HEK293T (cell line): Measurements from ENCODE around the gene ARL10.

Source experiments
- CTCF ChIA-PET: fragments of 350-600 bp; formaldehyde crosslinking; extraction: SDS; loops from one replicate; lab custom pipeline; 2021; ENCODE audit warnings: antibody characterized with exemption, inconsistent platforms; lab: Yijun Ruan, JAX
- POLR2A ChIA-PET: fragments of 350-600 bp; formaldehyde crosslinking; extraction: SDS; loops from one replicate; lab custom pipeline; 2020; ENCODE audit warnings: antibody characterized with exemption, inconsistent platforms; lab: Yijun Ruan, JAX
- DNase-seq: peaks from one replicate; pipeline ENCODE4 v3.0.0; 2012; ENCODE audit warnings: mixed read lengths; ENCODE audit errors: extremely low spot score
- ARNT ChIP-seq: fragments of 450-650 bp; IDR thresholded peaks from 2 replicates; pipeline ENCODE4 v1.6.1; 2017; ENCODE audit warnings: mild to moderate bottlenecking
- BHLHE40 ChIP-seq: fragments of 450-650 bp; IDR thresholded peaks from 2 replicates; pipeline ENCODE4 v1.6.1; 2016; ENCODE audit warnings: mild to moderate bottlenecking, moderate library complexity, borderline replicate concordance
- CTBP1 ChIP-seq: fragments of 450-650 bp; IDR thresholded peaks from 2 replicates; pipeline ENCODE4 v1.6.1; 2016; ENCODE audit warnings: borderline replicate concordance
- ELF4 ChIP-seq: fragments of 450-650 bp; IDR thresholded peaks from 2 replicates; pipeline ENCODE4 v1.6.1; 2017; ENCODE audit warnings: antibody characterized with exemption
- FOXA1 ChIP-seq: fragments of 450-650 bp; IDR thresholded peaks from 2 replicates; pipeline ENCODE4 v1.6.1; 2016; ENCODE audit warnings: mild to moderate bottlenecking
- FOXK2 ChIP-seq: fragments of 450-650 bp; IDR thresholded peaks from 2 replicates; pipeline ENCODE4 v1.6.1; 2016; ENCODE audit warnings: mild to moderate bottlenecking
- FOXM1 ChIP-seq: fragments of 450-650 bp; IDR thresholded peaks from 2 replicates; pipeline ENCODE4 v1.6.1; 2017; ENCODE audit warnings: mild to moderate bottlenecking, borderline replicate concordance
- HDGF ChIP-seq: fragments of 450-650 bp; IDR thresholded peaks from 2 replicates; pipeline ENCODE4 v1.6.1; 2017; ENCODE audit warnings: antibody characterized with exemption, borderline replicate concordance
- L3MBTL2 ChIP-seq: fragments of 450-650 bp; conservative IDR thresholded peaks from 2 replicates; pipeline ENCODE4 v1.6.1; 2016; ENCODE audit warnings: mild to moderate bottlenecking
- LEF1 ChIP-seq: fragments of 450-650 bp; IDR thresholded peaks from 2 replicates; pipeline ENCODE4 v1.6.1; 2017; ENCODE audit warnings: mild to moderate bottlenecking, borderline replicate concordance
- NFRKB ChIP-seq: fragments of 450-650 bp; IDR thresholded peaks from 2 replicates; pipeline ENCODE4 v1.6.1; 2016; ENCODE audit warnings: mild to moderate bottlenecking, moderate library complexity
- PKNOX1 ChIP-seq: fragments of 450-650 bp; IDR thresholded peaks from 2 replicates; pipeline ENCODE4 v1.6.1; 2016
- SP1 ChIP-seq: fragments of 450-650 bp; IDR thresholded peaks from 2 replicates; pipeline ENCODE4 v1.6.1; 2017
- SUZ12 ChIP-seq: fragments of 450-650 bp; IDR thresholded peaks from 2 replicates; pipeline ENCODE4 v1.6.1; 2016; ENCODE audit warnings: mild to moderate bottlenecking
- TARDBP ChIP-seq: fragments of 450-650 bp; IDR thresholded peaks from 2 replicates; pipeline ENCODE4 v1.6.1; 2016
- ZNF384 ChIP-seq: fragments of 450-650 bp; IDR thresholded peaks from 2 replicates; pipeline ENCODE4 v1.6.1; 2016

ARL10 gene

DNA sequence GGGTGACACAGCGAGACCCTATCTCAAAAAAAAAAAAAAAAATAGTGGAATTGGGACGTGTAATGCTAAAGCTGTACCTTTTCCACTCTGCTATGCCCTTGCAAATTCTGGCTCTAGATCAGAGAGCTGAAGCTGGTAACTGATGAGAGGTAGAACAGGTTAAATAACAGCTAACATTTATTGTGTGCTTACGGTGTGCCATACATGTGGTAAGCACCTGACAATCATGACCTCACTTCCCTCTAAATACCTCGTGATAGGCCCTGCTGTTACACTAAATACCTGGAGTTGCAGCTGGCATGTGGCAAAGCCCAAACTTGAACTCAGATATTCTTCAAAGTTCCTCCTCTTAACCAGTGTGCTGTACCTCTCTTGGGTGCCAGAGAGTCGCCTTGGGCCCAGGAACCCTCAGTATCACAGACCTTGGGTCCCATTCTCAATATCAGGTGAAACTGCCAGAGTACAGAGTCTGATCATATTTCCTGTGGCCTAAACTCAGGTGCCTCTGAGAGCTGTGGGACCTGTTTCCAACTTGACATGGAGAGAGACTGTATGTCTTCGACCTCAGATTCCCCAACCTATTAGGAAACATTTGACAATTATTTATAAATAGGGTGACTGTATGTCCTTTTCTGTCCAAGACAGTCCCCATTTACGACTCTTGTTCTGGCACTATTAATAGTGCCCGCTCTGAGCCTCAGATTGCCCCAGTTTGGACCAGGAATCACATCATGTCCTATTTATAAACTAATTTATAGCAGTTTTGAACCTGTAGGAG, 4.8 kb downstream of the ARL10 start:
- POLR2A ChIA-PET = interaction anchor here (1.6 kb wide), 1 partner anchor 8 kb away, joined by 4 read pairs; no protein-coding TSS in a partner anchor
- DNase-seq = no peak
- TF ChIP-seq SP1 (no peak), ARNT (no peak), FOXM1 (no peak), CTBP1 (no peak), FOXA1 (no peak), ELF4 (no peak), TARDBP (no peak), FOXK2 (no peak), PKNOX1 (no peak), SUZ12 (no peak), LEF1 (no peak), HDGF (no peak), L3MBTL2 (no peak), ZNF384 (no peak), NFRKB (no peak), BHLHE40 (no peak)
- CTCF ChIA-PET = no interaction called here

- TF ChIP-seq BHLHE40 (no peak), ELF4 (no peak), NFRKB (no peak), ZNF384 (no peak), TARDBP (no peak), HDGF (no peak), CTBP1 (no peak), LEF1 (no peak)
- DNase-seq = no peak
- ChIA-PET POLR2A (interaction anchor here (1.6 to 1.8 kb wide), 2 partner anchors 10 to 76 kb away, joined by 4 to 5 read pairs; partner anchors contain the start of gene FAF2), CTCF (no interaction called here)
These were observed 6.6 kb downstream of the ARL10 start for GRCh38 chr5:176371621-176372539.

- POLR2A ChIA-PET = interaction anchor here (1.8 kb wide), 1 partner anchor 75 kb away, joined by 5 read pairs; the partner anchor contains the start of gene FAF2
These were observed 8.0 kb downstream of the ARL10 start for GRCh38 chr5:176373100-176373818.

DNA sequence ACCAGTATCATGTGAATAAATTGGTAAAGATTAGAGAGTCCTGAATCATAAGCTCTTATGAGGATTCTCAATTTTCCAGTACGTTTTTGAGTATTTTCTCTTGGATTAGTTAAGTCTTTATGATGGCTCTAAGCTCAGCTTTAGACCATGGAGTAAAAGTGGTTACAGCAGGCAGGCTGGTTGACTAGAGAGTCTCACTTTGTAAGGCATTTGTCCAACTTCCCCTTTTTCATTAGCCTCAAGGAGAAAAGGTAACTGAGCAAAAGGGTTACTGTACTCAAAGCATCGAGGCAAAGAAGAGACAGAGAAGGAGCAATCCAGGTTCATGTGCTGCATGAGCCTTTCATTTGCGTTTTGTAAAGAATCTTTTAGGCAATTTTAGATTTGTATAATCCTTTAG, 14.6 kb downstream of the ARL10 start:
- TF ChIP-seq CTBP1 = no peak
- TF ChIP-seq ELF4 = no peak
- TF ChIP-seq ARNT = no peak
- no peak for TF ChIP-seq FOXK2
- TF ChIP-seq FOXM1 = no peak
- TF ChIP-seq NFRKB = no peak
- TF ChIP-seq SP1 = no peak
- TF ChIP-seq HDGF = no peak
- CTCF ChIA-PET = interaction anchor here (0.6 kb wide), 1 partner anchor 25 kb away, joined by 3 read pairs; no protein-coding TSS in a partner anchor
- no peak for DNase-seq
- POLR2A ChIA-PET = no interaction called here

More at GRCh38 chr5:176373100-176373818, 8.0 kb downstream of the ARL10 start:
- CTCF ChIA-PET = no interaction called here
- TF ChIP-seq NFRKB (no peak), FOXM1 (no peak), L3MBTL2 (no peak), ZNF384 (no peak), ARNT (no peak), FOXK2 (no peak), HDGF (no peak), CTBP1 (no peak), PKNOX1 (no peak)
- no peak for DNase-seq

DNA sequence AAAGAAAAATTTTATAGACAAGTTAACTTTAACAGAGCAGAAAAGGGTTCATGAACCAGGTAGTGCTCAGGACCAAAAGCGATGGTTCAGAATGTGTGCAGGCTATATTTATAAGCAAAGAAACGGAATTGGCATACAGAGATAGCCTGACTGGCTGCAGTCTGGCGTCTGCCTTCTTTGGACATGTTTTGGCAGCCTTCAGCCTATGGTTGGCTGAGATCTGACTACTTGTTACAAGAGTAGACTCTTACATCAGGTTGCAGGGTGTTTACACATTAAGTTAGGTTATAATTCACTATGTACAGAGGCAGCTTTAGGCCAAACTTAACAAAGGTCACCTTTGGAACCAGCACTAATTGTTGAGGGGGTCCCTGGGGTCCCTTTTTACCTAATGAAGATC, 16.1 kb downstream of the ARL10 start:
- TF ChIP-seq TARDBP (no peak), L3MBTL2 (no peak)
- POLR2A ChIA-PET = interaction anchor here (0.9 kb wide), 1 partner anchor 66 kb away, joined by 3 read pairs; the partner anchor contains the start of gene FAF2
- no peak for DNase-seq
- CTCF ChIA-PET = no interaction called here

DNA sequence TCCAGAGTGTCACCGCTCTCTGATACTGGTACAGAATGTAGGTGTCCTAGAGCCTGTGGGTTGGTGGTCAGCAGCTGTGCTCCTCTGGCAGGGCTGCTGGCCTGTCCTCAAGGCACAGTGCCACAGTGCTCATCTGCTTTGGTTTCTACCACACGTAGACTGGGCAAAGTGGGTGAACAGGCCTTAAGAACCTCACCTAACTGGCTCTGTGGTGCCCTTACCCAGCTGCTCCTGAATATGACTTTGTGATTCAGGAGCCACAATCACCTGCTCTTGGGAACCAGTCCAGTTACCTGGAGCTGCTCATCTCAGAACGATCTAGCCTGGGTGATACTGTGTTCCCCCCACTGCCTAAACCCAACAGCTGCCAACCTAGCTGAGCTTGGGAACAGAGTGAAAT, 16.7 kb downstream of the ARL10 start:
- POLR2A ChIA-PET = interaction anchor here (0.9 kb wide), 1 partner anchor 66 kb away, joined by 3 read pairs; the partner anchor contains the start of gene FAF2
- TF ChIP-seq LEF1 (no peak), FOXK2 (no peak), CTBP1 (no peak), ZNF384 (no peak)
- CTCF ChIA-PET = no interaction called here
- no peak for DNase-seq
